ENCODE results near the gene EHF.

Gene EHF

GRCh38 chr11:34641456-34641855, 20.6 kb downstream of the EHF start:
- Histone ChIP-seq H3K36me3 (no peaks in the 10 kb centered on the region), H3K4me1 (peaks cover 0 to 9% (median 0%) of the 10 kb centered on the region in 4 donors), H3K27ac (no peak overlapping the region), H3K27me3 (peaks cover 0 to 5% of the 10 kb centered on the region in 2 donors), H3K9me3 (no peaks in the 10 kb centered on the region), H3K4me3 (no peak overlapping the region)
- DNase-seq = no peak
- no peak for TF ChIP-seq CTCF (IDR thresholded peaks at IDR 0.05)
- intact Hi-C loops (cut with DNase I; ENCODE audit: low total_unique reads) = no loop called here

- H3K27me3 ChIP-seq = peaks cover 0 to 5% of the 10 kb centered on the region in 2 donors
- no peaks in the 10 kb centered on the region for H3K36me3 ChIP-seq
- peaks cover 0 to 9% (median 0%) of the 10 kb centered on the region in 4 donors for H3K4me1 ChIP-seq
- TF ChIP-seq CTCF (IDR thresholded peaks at IDR 0.05) = no peak
- H3K9me3 ChIP-seq = no peaks in the 10 kb centered on the region
- intact Hi-C loops (cut with DNase I; ENCODE audit: low total_unique reads) = no loop called here
- no peak overlapping the region for H3K27ac ChIP-seq
- no peak for DNase-seq
- H3K4me3 ChIP-seq = no peak overlapping the region
These were observed 21.2 kb downstream of the EHF start for GRCh38 chr11:34642001-34642554.

GRCh38 chr11:34642873-34643272, 22.0 kb downstream of the EHF start:
- intact Hi-C loops (cut with DNase I; ENCODE audit: low total_unique reads) = no loop called here
- Histone ChIP-seq H3K4me1 (peaks cover 0 to 9% (median 0%) of the 10 kb centered on the region in 4 donors), H3K4me3 (no peak overlapping the region), H3K9me3 (no peaks in the 10 kb centered on the region), H3K27ac (no peak overlapping the region), H3K36me3 (no peaks in the 10 kb centered on the region), H3K27me3 (peaks cover 0 to 5% of the 10 kb centered on the region in 2 donors)
- TF ChIP-seq CTCF (IDR thresholded peaks at IDR 0.05) = no peak
- DNase-seq = no peak

- H3K4me3 ChIP-seq = no peak overlapping the region
- no peak overlapping the region for H3K27ac ChIP-seq
- DNase-seq = no peak
- intact Hi-C loops (cut with DNase I; ENCODE audit: low total_unique reads) = no loop called here
- H3K27me3 ChIP-seq = peaks cover 0 to 5% of the 10 kb centered on the region in 2 donors
- H3K36me3 ChIP-seq = no peaks in the 10 kb centered on the region
- peaks cover 0 to 9% (median 0%) of the 10 kb centered on the region in 4 donors for H3K4me1 ChIP-seq
- no peak for TF ChIP-seq CTCF (IDR thresholded peaks at IDR 0.05)
- H3K9me3 ChIP-seq = no peaks in the 10 kb centered on the region
These were observed 22.4 kb downstream of the EHF start for GRCh38 chr11:34643311-34643710.

- H3K4me3 ChIP-seq = no peak overlapping the region
- DNase-seq = no peak
- no peaks in the 10 kb centered on the region for H3K36me3 ChIP-seq
- intact Hi-C loops (cut with DNase I; ENCODE audit: low total_unique reads) = no loop called here
- H3K27me3 ChIP-seq = peaks cover 0 to 5% of the 10 kb centered on the region in 2 donors
- H3K27ac ChIP-seq = no peak overlapping the region
- H3K4me1 ChIP-seq = peaks cover 0 to 9% (median 0%) of the 10 kb centered on the region in 4 donors
- no peaks in the 10 kb centered on the region for H3K9me3 ChIP-seq
- TF ChIP-seq CTCF (IDR thresholded peaks at IDR 0.05) = no peak
These were observed 23.0 kb downstream of the EHF start for GRCh38 chr11:34643846-34644245.

Data from tibial artery (tissue), 4 donors.